TTC549 (cell line): ENCODE results near the gene CEP162.
"Not testable (repeated sequence)": the region's sequence is repeated elsewhere in the genome, so short reads cannot be mapped to it uniquely, and the experiment has no call there.

Experiments
- FAIRE-seq: peaks from 2 replicates; lab custom pipeline; 2012; peaks lifted over from hg19 to GRCh38; lab: Jason Lieb, UNC

Gene CEP162, protein sequence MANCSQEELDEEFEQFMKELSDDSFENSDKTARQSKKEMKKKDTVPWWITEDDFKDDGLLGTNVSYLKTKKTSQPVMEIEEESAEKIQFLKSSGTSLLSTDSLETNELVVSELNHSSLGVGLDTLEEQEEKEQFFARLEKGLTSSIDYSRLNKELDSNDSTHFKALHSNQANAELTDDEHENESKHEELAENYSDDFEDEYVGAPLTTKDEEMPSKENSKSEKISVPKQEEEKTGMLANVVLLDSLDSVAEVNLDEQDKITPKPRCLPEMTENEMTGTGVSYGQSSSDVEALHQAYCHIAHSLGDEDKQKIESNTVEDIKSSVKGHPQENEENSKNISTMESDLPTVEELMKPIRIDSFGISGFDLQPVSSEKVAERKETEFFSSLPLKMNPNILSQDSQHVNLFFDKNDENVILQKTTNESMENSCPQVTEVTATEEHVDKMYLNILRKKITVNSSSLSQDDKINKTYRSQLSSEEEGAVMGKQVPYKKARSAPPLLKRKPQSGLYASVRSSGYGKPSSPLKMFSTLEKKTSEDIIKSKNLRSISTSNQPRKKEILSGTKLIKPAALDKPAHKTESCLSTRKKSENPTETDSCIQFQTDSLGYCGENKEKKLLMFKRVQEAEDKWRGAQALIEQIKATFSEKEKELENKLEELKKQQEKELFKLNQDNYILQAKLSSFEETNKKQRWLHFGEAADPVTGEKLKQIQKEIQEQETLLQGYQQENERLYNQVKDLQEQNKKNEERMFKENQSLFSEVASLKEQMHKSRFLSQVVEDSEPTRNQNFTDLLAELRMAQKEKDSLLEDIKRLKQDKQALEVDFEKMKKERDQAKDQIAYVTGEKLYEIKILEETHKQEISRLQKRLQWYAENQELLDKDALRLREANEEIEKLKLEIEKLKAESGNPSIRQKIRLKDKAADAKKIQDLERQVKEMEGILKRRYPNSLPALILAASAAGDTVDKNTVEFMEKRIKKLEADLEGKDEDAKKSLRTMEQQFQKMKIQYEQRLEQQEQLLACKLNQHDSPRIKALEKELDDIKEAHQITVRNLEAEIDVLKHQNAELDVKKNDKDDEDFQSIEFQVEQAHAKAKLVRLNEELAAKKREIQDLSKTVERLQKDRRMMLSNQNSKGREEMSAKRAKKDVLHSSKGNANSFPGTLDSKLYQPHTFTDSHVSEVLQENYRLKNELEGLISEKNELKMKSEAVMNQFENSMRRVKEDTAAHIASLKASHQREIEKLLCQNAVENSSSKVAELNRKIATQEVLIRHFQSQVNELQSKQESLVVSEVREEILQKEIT (N-terminal part only)

DNA sequence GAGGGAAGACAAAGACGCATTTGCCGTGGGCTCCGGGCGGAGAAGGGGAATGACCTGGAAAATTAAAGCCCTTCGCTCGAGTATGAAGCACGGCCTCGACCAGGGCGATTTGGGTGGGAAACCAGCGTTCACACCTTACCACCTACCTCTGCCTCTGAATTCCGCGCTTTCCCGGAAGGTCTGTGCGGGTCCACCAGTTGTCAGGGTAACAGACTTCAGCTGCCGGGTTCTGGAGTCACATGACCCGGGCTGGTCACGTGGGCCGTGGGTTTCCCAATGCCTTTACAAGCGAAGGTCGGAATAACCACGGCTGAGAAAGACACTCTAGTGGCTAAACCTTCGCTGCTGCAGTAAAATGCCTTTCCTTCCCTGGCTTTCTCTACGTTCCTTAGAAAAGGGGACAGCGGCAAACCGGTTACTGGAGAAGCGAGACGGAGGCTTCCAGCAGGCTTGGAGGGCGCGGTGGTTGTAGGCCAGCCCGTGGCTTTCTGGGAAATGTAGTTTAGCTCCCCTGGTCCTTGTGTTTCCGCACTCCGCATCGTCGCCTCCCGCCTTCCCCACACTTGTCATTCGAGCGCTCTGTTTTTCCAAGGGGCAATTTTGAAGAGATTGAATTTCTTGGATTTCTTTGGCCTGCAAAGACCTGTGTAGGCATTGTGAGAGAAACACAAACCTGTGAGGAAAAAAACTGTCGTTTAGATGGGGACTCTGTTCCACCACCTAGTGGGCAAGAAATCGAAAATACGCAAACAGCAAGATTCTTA, at the start of gene CEP162:
Gene CEP162 (minus strand): TSS at position 210 of the 764 bp plus-strand sequence. CDS start 1,250 bp downstream, outside the sequence.
- no peak for FAIRE-seq

- FAIRE-seq, result no peak
These were observed 47.4 kb upstream of the CEP162 start for GRCh38 chr6:84274856-84275255.

DNA sequence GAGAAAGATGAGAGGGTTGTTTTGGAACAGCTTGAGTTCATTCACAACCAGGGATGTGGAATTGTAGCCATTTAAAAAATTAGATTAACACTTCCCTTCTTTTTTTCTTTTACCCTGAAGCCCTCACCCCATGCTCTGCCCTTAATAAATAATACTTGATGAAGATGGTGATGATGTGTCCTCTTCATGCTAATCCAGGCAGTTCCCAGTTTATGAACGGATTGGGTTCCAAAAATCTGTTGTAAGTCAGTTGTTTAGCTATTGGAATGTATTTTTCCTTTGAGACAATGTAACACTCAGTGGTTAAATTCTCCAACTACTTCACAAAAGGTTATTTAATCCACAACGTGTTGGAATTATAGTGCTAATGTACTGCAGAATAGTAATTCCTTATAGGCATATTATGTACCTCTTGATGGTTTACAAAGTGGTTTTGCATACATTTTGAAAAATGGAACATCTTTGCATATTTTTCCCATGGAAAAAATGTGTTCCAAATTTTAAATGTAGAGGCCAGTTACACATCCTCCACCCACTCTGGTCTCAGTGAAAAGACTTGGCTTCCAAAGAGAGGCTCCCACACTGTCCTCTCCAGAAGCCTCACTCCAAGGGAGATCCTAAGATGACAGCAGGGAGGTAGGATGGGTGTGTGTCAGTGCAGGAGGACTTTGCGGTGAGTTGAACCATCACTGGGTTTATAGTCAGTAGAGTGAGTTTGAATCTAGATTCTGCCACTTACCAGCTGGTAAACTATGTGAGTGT, 45.8 kb upstream of the CEP162 start:
- FAIRE-seq, result no peak

DNA sequence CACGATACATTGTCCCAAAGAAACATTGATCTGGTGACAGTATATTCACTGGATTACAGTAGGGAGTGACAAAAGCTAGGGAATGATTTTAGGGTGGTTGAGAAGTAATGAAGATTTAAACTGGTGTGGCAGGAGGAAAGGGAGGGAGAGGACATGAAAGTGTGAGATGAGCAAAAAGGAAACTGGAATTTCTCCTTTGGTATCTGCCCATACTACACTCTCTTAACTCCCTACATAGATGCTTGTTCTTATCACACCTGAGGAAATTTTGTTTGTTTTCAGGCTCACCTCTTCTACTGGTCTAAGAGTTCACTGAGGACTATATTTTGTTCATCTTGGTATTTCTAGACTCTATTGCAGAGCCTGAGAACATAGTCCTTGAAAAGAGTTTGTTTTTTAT, 44.9 kb upstream of the CEP162 start:
- no peak for FAIRE-seq

DNA sequence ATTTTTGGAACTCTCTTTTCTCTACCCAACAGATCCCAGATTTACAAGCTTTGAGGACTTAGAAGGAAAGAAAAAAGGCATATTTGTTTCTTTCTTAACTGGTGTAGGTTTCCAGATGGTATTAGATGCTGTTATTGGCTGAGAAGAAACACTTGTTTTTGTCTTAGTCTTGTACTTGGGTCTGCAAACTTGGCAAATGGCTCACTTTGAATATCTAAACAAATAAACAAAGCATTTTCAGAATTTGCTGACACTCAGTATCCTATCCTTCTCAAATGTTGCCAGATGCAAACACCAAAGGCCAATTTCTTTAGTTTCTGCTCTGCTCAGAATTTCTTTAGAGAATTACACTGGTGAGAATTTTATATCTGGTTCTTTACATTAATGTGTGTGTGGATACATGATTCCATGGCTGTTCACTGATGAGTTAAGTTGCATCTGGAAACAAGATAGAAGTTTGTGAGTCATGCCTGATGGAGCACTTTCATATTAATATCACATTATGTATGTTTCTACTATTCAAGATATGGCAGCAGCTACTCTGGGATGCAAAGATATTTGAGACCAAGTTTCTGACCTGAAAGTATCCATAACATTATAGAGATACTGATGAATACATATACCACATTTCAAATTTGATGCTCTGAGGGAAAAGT, 43.7 kb upstream of the CEP162 start:
- no peak for FAIRE-seq

- no peak for FAIRE-seq
These were observed 42.7 kb upstream of the CEP162 start for GRCh38 chr6:84269947-84270733.

- no peak for FAIRE-seq
These were observed 41.3 kb upstream of the CEP162 start for GRCh38 chr6:84268781-84269180.

DNA sequence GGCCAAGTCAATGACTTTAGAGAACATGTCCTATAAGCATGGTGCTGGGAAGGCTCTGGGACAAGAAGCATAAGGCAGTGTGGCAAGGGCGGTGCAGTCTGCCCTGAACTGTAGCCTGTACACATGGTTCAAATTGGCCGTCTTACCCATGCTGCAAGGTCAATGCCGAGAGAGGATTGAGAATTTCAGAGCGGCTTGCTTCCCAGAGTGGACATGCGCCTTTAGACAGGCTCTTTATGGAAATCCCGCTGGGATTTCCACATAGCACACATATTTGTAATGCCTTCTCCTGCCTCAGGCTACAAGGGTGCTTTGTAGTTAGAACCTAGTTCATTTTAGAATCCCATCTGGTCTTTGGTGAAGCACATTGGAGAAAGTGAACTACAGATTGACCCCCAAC, 36.1 kb upstream of the CEP162 start:
- FAIRE-seq, result no peak

GRCh38 chr6:84260926-84261325, 33.5 kb upstream of the CEP162 start:
- FAIRE-seq, result no peak

- FAIRE-seq, result no peak
These were observed 32.8 kb upstream of the CEP162 start for GRCh38 chr6:84260196-84260595.

GRCh38 chr6:84258866-84259265, 31.4 kb upstream of the CEP162 start:
- no peak for FAIRE-seq

DNA sequence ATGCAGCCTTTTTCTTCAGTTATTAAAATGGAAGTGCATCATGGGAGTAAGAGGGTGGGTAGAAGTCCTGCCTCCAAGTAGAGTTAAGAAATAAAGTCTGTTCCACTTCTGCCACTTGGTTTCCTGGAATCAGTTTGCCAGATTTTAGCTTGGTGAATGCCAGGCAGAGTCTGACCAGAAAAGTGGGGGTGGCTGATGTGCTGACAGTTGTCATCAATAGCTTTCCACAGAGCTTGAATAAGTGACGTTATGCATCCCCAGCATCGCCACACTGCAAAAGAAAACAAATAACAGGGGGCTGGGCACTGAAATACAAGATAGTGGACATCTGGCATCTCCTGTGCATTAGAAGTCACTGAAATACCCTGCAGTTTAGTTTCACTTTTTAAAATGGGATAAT, 30.8 kb upstream of the CEP162 start:
- no peak for FAIRE-seq

DNA sequence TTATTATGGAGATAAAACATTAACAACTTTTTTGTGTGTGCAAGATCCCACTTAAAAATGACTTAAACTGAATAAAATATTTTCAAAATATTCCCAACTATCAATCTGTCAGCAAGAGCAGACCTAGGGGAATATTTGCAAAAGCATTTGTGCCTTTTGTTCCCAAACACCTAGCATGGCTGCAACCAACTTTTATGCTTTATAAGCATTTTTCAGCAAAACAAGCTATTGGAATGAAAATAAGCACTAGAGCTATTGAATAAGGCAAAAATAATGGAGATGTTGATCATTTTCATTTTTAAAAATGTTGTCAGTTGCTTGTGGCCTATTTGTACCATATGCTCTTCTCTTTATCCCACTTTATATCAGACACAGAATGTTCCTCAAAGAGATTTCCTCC, 28.2 kb upstream of the CEP162 start:
- FAIRE-seq, result no peak

- FAIRE-seq, result no peak
These were observed 25.9 kb upstream of the CEP162 start for GRCh38 chr6:84253380-84253779.

- FAIRE-seq, result no peak
These were observed 24.6 kb upstream of the CEP162 start for GRCh38 chr6:84251891-84252539.

- no peak for FAIRE-seq
These were observed 22.3 kb upstream of the CEP162 start for GRCh38 chr6:84249724-84250123.

- not testable (repeated sequence) for FAIRE-seq
These were observed 17.1 kb upstream of the CEP162 start for GRCh38 chr6:84244416-84245081.

GRCh38 chr6:84243240-84243639, 15.8 kb upstream of the CEP162 start:
- no peak for FAIRE-seq
